Motor neuron (in vitro differentiated cells): ENCODE data around the gene NME4. TPM values are rescaled to one million over a fixed set of nuclear protein-coding genes. Genes with fewer than 3 reads are reported as not detected.
"Not testable (repeated sequence)": the region's sequence is repeated elsewhere in the genome, so short reads cannot be mapped to it uniquely, and the experiment has no call there.

ENCODE experiments used
- ATAC-seq, 8 experiments: fragments of 200-7000 bp; cut with Tn5 transposase; replicated peaks in 6 of 8; 2 replicates each; pipeline ENCODE4 v1.8.0; 2021; ENCODE audit warnings: mild to moderate bottlenecking in 8 of 8, moderate library complexity in 8 of 8
- H3K27ac ChIP-seq, 2 donors: fragments of 250-450 bp; sonication (Bioruptor Pico); 2 replicates each; pipeline ENCODE4 v1.9.0; 2021; ENCODE audit warnings: antibody characterized with exemption in 2 of 2, mild to moderate bottlenecking in 2 of 2, moderate library complexity in 1 of 2
- H3K4me1 ChIP-seq, 2 donors: fragments of 250-450 bp; sonication (Bioruptor Pico); replicated peaks in 1 of 2; 2 replicates each; pipeline ENCODE4 v1.6.1; 2021; ENCODE audit warnings: antibody characterized with exemption in 2 of 2, mild to moderate bottlenecking in 2 of 2, moderate library complexity in 1 of 2
- H3K4me3 ChIP-seq, 5 donors: fragments of 250-450 bp; sonication (Bioruptor Pico); 2 replicates each; pipeline ENCODE4 v1.9.0; 2021; ENCODE audit warnings: antibody characterized with exemption in 5 of 5, mild to moderate bottlenecking in 5 of 5, moderate library complexity in 4 of 5
- WGBS, 10 experiments: fragments of 450-650 bp; shearing (Covaris generic); methylation state at CpG; one replicate each; pipeline ENCODE4 v1.0.0; 2022; 5-methylcytosine and 5-hydroxymethylcytosine counted together
- in situ Hi-C, 9 experiments: fragments of 400-800 bp; cut with MboI; loops; one replicate each; pipeline ENCODE4 v1.15.0; 2021; ENCODE audit warnings: low sequenced_read_pairs in 9 of 9, low pct_unique_long_range_greater_than_20kb in 2 of 9; ENCODE audit not compliant: unreplicated experiment in 9 of 9
- total RNA-seq, 8 experiments: library from RNA; unstranded; fragments of 300-600 nt; gene quantifications; 2 replicates each; pipeline versions ENCODE4 v1.2.3 to v1.2.4, GENCODE V29; 2022

The NME4 gene
- 10 to 100 TPM; 24.9 to 88.9 (median 54.0) TPM for total RNA-seq

- peak; percentile 4 to 42 (median 30) for ATAC-seq
- H3K4me3 ChIP-seq = peak within 1 kb of the TSS; percentile 53 to 68 (median 59)
- no CpG with 5 or more reads among the region's 75 CpGs for WGBS, 10 experiments
- H3K4me1 ChIP-seq = peaks cover 12% of the 10 kb centered on the region in 2 donors
- in situ Hi-C loops = no loop called here
- H3K27ac ChIP-seq = peak within 1 kb of the TSS; percentile 69 to 88
Measured at GRCh38 chr16:397135-397661, at the start of gene NME4. NME4 (plus strand) TSS chr16:397199; CDS start chr16:397223, 24 bp downstream.

GRCh38 chr16:347203-347602, 49.8 kb upstream of the NME4 start:
- in situ Hi-C loops = no loop called here
- peaks cover 7 to 8% of the 10 kb centered on the region in 2 donors for H3K4me1 ChIP-seq
- no peak overlapping the region for H3K27ac ChIP-seq
- ATAC-seq = no peak
- H3K4me3 ChIP-seq = no peak overlapping the region
- 79 to 100% (median 100%) methylated on average over 1 to 6 of the region's 6 CpGs; no CpG with 5 or more reads in 3 of the 10 experiments for WGBS, 10 experiments

GRCh38 chr16:348495-348894, 48.5 kb upstream of the NME4 start:
- H3K27ac ChIP-seq, in situ Hi-C loops, H3K4me1 ChIP-seq, H3K4me3 ChIP-seq, ATAC-seq: not testable (repeated sequence)
- WGBS, 10 experiments = 60 to 100% (median 93%) methylated on average over 1 to 4 of the region's 10 CpGs; no CpG with 5 or more reads in 4 of the 10 experiments

GRCh38 chr16:349211-349610, 47.8 kb upstream of the NME4 start:
- Histone ChIP-seq H3K4me1 (peaks cover 7 to 8% of the 10 kb centered on the region in 2 donors), H3K4me3 (no peak overlapping the region), H3K27ac (peak overlapping the region in 1 of 2 donors; percentile 38)
- WGBS, 10 experiments = 94 to 100% (median 98%) methylated on average over 1 to 7 of the region's 7 CpGs; no CpG with 5 or more reads in 6 of the 10 experiments
- in situ Hi-C loops = no loop called here
- ATAC-seq = no peak

GRCh38 chr16:350203-350602, 46.8 kb upstream of the NME4 start:
- Histone ChIP-seq H3K4me3 (no peak overlapping the region), H3K27ac (no peak overlapping the region), H3K4me1 (peaks cover 7 to 8% of the 10 kb centered on the region in 2 donors)
- WGBS, 10 experiments = 64 to 100% (median 84%) methylated on average over 1 to 8 of the region's 8 CpGs; no CpG with 5 or more reads in 1 of the 10 experiments
- in situ Hi-C loops = no loop called here
- ATAC-seq = no peak

- Histone ChIP-seq H3K27ac (peak overlapping the region; percentile 32 to 75), H3K4me1 (peaks cover 7 to 8% of the 10 kb centered on the region in 2 donors), H3K4me3 (peak overlapping the region; percentile 46 to 80 (median 75))
- WGBS, 10 experiments = 0 to 18% methylated on average over 1 to 3 of the region's 95 CpGs; no CpG with 5 or more reads in 8 of the 10 experiments
- in situ Hi-C loops = no loop called here
- ATAC-seq = peak; percentile 35 to 61 (median 42)
Measured at GRCh38 chr16:351804-352520, 45.0 kb upstream of the NME4 start.

GRCh38 chr16:352547-353403, 44.2 kb upstream of the NME4 start, which contains the start of gene AXIN1:
AXIN1 (minus strand) TSS chr16:352723; CDS start chr16:347025, 5,698 bp downstream.
- peak within 1 kb of the TSS; percentile 46 to 80 (median 75) for H3K4me3 ChIP-seq
- H3K27ac ChIP-seq = peak within 1 kb of the TSS; percentile 32 to 75
- in situ Hi-C loops = no loop called here
- no CpG with 5 or more reads among the region's 113 CpGs for WGBS, 10 experiments
- peaks cover 7 to 8% of the 10 kb centered on the region in 2 donors for H3K4me1 ChIP-seq
- ATAC-seq = peak; percentile 69 to 80 (median 78)

- peak in 2 of 8 experiments; percentile 1 to 6 for ATAC-seq
- in situ Hi-C loops = no loop called here
- H3K4me1 ChIP-seq = peaks cover 7 to 8% of the 10 kb centered on the region in 2 donors
- WGBS, 10 experiments = 53 to 100% (median 88%) methylated on average over 1 to 7 of the region's 25 CpGs; no CpG with 5 or more reads in 6 of the 10 experiments
- peak overlapping the region; percentile 46 to 80 (median 75) for H3K4me3 ChIP-seq
- H3K27ac ChIP-seq = peak overlapping the region in 1 of 2 donors; percentile 26
Measured at GRCh38 chr16:353404-354290, 43.4 kb upstream of the NME4 start.

GRCh38 chr16:354291-354881, 42.6 kb upstream of the NME4 start:
- in situ Hi-C loops = no loop called here

GRCh38 chr16:354971-355461, 42.0 kb upstream of the NME4 start:
- WGBS, 10 experiments = 80 to 100% (median 95%) methylated on average over 1 to 7 of the region's 10 CpGs; no CpG with 5 or more reads in 7 of the 10 experiments
- Histone ChIP-seq H3K4me3 (no peak overlapping the region), H3K4me1 (peaks cover 7 to 8% of the 10 kb centered on the region in 2 donors), H3K27ac (no peak overlapping the region)
- no peak for ATAC-seq
- in situ Hi-C loops = no loop called here

More at GRCh38 chr16:354291-354881, 42.6 kb upstream of the NME4 start:
- H3K4me3 ChIP-seq = no peak overlapping the region
- H3K27ac ChIP-seq = no peak overlapping the region
- 80 to 96% (median 80%) methylated on average over 1 to 5 of the region's 12 CpGs; no CpG with 5 or more reads in 7 of the 10 experiments for WGBS, 10 experiments
- H3K4me1 ChIP-seq = peaks cover 7 to 8% of the 10 kb centered on the region in 2 donors
- no peak for ATAC-seq

- ATAC-seq = no peak
- no CpG with 5 or more reads among the region's 12 CpGs for WGBS, 10 experiments
- in situ Hi-C loops = no loop called here
Measured at GRCh38 chr16:356741-357140, 40.3 kb upstream of the NME4 start.

More at GRCh38 chr16:356741-357140, 40.3 kb upstream of the NME4 start:
- no peak overlapping the region for H3K27ac ChIP-seq
- no peak overlapping the region for H3K4me3 ChIP-seq
- no peaks in the 10 kb centered on the region for H3K4me1 ChIP-seq
